HepG2 (cell line): Measurements from ENCODE around the gene PPP1R16B. TPM values are rescaled to one million over a fixed set of nuclear protein-coding genes. Genes with fewer than 3 reads are reported as not detected.

Experiments
- ATAC-seq: fragments of 200-7000 bp; cut with Tn5 transposase; 3 replicates; pipeline ENCODE4 v1.9.1; 2020; ENCODE audit warnings: mild to moderate bottlenecking, moderate library complexity
- BruUV-seq: library from RNA; stranded (reverse); fragments of 400-500 nt; replicated peaks from 2 replicates; lab custom pipeline; 2021; lab: Mats Ljungman, UMichigan
- CTCF ChIA-PET: fragments of 300-600 bp; formaldehyde crosslinking; extraction: SDS; loops from one replicate; lab custom pipeline; 2021; ENCODE audit warnings: low total read pairs, inconsistent platforms, low intra/inter-chr PET ratio; lab: Yijun Ruan, JAX
- POLR2A ChIA-PET: fragments of 350-600 bp; sonication (Branson Sonifier 250); formaldehyde crosslinking; loops from one replicate; lab custom pipeline; 2020; ENCODE audit warnings: antibody characterized with exemption, inconsistent platforms; lab: Yijun Ruan, JAX
- DNase-seq: peaks from one replicate; pipeline ENCODE4 v3.0.0-alpha.2; 2015; ENCODE audit warnings: low spot score
- FAIRE-seq: peaks from 3 replicates; lab custom pipeline; 2011; peaks lifted over from hg19 to GRCh38; lab: Jason Lieb, UNC
- H2AFZ ChIP-seq: one replicate; pipeline ENCODE4 v1.6.1; 2011; ENCODE audit warnings: low read length, inconsistent platforms
- H3K27ac ChIP-seq: fragments of 300-600 bp; 3 replicates; pipeline ENCODE4 v1.8.0; 2011; ENCODE audit warnings: mixed run types, mild to moderate bottlenecking, mixed read lengths, low read length, inconsistent platforms; ENCODE audit not compliant: insufficient read depth; ENCODE audit errors: extremely low read length
- H3K27me3 ChIP-seq, 2 experiments: fragments of 200-600 bp in 1 of 2; 2 replicates in 1 of 2; 3 replicates in 1 of 2; pipeline versions ENCODE4 v1.6.0 to v1.8.0; 2011; ENCODE audit warnings: low read length in 2 of 2, mild to moderate bottlenecking in 2 of 2, moderate library complexity in 2 of 2, inconsistent platforms in 1 of 2; ENCODE audit not compliant: insufficient read depth in 2 of 2, control insufficient read depth in 1 of 2
- H3K36me3 ChIP-seq, 2 experiments: fragments of 200-600 bp in 1 of 2; replicated peaks in 1 of 2; 2 replicates in 1 of 2; 3 replicates in 1 of 2; pipeline versions ENCODE4 v1.5.1 to v1.8.0; 2011; ENCODE audit warnings: low read length in 2 of 2, inconsistent platforms in 1 of 2; ENCODE audit not compliant: insufficient read depth in 2 of 2, control insufficient read depth in 1 of 2
- H3K4me1 ChIP-seq: 2 replicates; pipeline ENCODE4 v1.5.1; 2012; ENCODE audit warnings: low read length, inconsistent platforms; ENCODE audit not compliant: insufficient read depth
- H3K4me2 ChIP-seq: 2 replicates; pipeline ENCODE4 v1.6.0; 2011; ENCODE audit warnings: low read depth, low read length, inconsistent platforms
- H3K4me3 ChIP-seq, 3 experiments: fragments of 200-600 bp in 1 of 3; sonication (generic), shearing (Covaris generic) in 1 of 3; replicated peaks in 1 of 3; 2 replicates each; pipeline ENCODE4 v1.5.1; 2011 to 2016; ENCODE audit warnings: low read length in 3 of 3, inconsistent platforms in 2 of 3, low read depth in 2 of 3, mild to moderate bottlenecking in 2 of 3, control low read depth in 1 of 3, mixed read lengths in 1 of 3; ENCODE audit not compliant: insufficient read depth in 1 of 3
- H3K79me2 ChIP-seq: one replicate; pipeline ENCODE4 v1.6.1; 2011; ENCODE audit warnings: low read length, inconsistent platforms; ENCODE audit not compliant: insufficient read depth
- H3K9ac ChIP-seq: 2 replicates; pipeline ENCODE4 v1.6.0; 2011; ENCODE audit warnings: mild to moderate bottlenecking, low read depth, low read length, inconsistent platforms; ENCODE audit not compliant: insufficient read depth
- H3K9me3 ChIP-seq: 2 replicates; pipeline ENCODE4 v1.5.1; 2012; ENCODE audit warnings: mild to moderate bottlenecking, low read length
- H4K20me1 ChIP-seq: 2 replicates; pipeline ENCODE4 v1.6.0; 2011; ENCODE audit warnings: inconsistent platforms, mild to moderate bottlenecking, low read length, moderate library complexity; ENCODE audit not compliant: insufficient read depth
- ASH2L ChIP-seq: fragments of 300-600, 200-600 bp; sonication (generic); IDR thresholded peaks from 2 replicates; pipeline ENCODE4 v1.7.0; 2017; ENCODE audit warnings: low read depth, mild to moderate bottlenecking, moderate library complexity, mixed read lengths, low read length; ENCODE audit not compliant: insufficient read length
- KDM2A ChIP-seq: sonication (generic); formaldehyde crosslinking; IDR thresholded peaks from 2 replicates; pipeline ENCODE4 v1.4.0; 2020; ENCODE audit warnings: low read depth, missing genetic modification reagents, borderline replicate concordance
- PHF21A ChIP-seq: sonication (generic); formaldehyde crosslinking; IDR thresholded peaks from 2 replicates; pipeline ENCODE4 v1.5.0; 2020; ENCODE audit warnings: mild to moderate bottlenecking, missing genetic modification reagents
- POGZ ChIP-seq: sonication (generic); formaldehyde crosslinking; IDR thresholded peaks from 2 replicates; pipeline ENCODE4 v1.4.0; 2020; ENCODE audit warnings: mild to moderate bottlenecking, missing genetic modification reagents
- SIX4 ChIP-seq: sonication (generic); formaldehyde crosslinking; IDR thresholded peaks from 2 replicates; pipeline ENCODE4 v1.4.0; 2020; ENCODE audit warnings: missing genetic modification reagents
- SMC3 ChIP-seq: IDR thresholded peaks from 2 replicates; pipeline ENCODE4 v1.6.1; 2011; ENCODE audit warnings: low read length, improper control_type of control experiment
- STAG1 ChIP-seq: sonication (generic); formaldehyde crosslinking; IDR thresholded peaks from 2 replicates; pipeline ENCODE4 v1.4.0; 2020; ENCODE audit warnings: missing genetic modification reagents
- ZBTB8A ChIP-seq: sonication (generic); formaldehyde crosslinking; IDR thresholded peaks from 2 replicates; pipeline ENCODE4 v1.4.0; 2020; ENCODE audit warnings: mild to moderate bottlenecking, low read depth, missing genetic modification reagents, borderline replicate concordance
- ZKSCAN5 ChIP-seq: sonication (generic); formaldehyde crosslinking; IDR thresholded peaks from 2 replicates; pipeline ENCODE4 v1.5.1; 2020; ENCODE audit warnings: mild to moderate bottlenecking, missing genetic modification reagents
- ZNF24 ChIP-seq: fragments of 450-650 bp; IDR thresholded peaks from 2 replicates; pipeline ENCODE4 v1.6.1; 2017; ENCODE audit warnings: antibody characterized with exemption, mild to moderate bottlenecking
- ZNF383 ChIP-seq: sonication (generic); formaldehyde crosslinking; IDR thresholded peaks from 2 replicates; pipeline ENCODE4 v1.4.0; 2020; ENCODE audit warnings: missing genetic modification reagents, mild to moderate bottlenecking, borderline replicate concordance
- ZNF616 ChIP-seq: sonication (generic); formaldehyde crosslinking; IDR thresholded peaks from 2 replicates; pipeline ENCODE4 v1.5.0; 2020; ENCODE audit warnings: low read depth, mild to moderate bottlenecking, missing genetic modification reagents
- ZNF7 ChIP-seq: IDR thresholded peaks from 2 replicates; pipeline ENCODE4 v1.6.1; 2016; ENCODE audit warnings: missing biosample characterization, missing genetic modification reagents
- WGBS: methylation state at CpG from one replicate; pipeline ENCODE4 v1.1.6; 2017; ENCODE audit warnings: low lambda C conversion rate; 5-methylcytosine and 5-hydroxymethylcytosine counted together
- in situ Hi-C: cut with HindIII; loops from 2 replicates; pipeline ENCODE4 v1.10.0; 2017; ENCODE audit warnings: low pct_unique_long_range_greater_than_20kb; ENCODE audit not compliant: extremely low pct_ligation_motif_present
- intact Hi-C: fragments of 100-400 bp; cut with micrococcal nuclease; formaldehyde crosslinking; loops from one replicate; pipeline ENCODE4 v1.10.0; 2022; ENCODE audit not compliant: unreplicated experiment
- polyA plus RNA-seq, 8 experiments: library from polyadenylated mRNA; depleted of rRNA in 3 of 8; stranded (reverse) in 7 of 8; unstranded in 1 of 8; fragments of >200 nt; fragmentation: Illumina TruSeq in 4 of 8; extraction: Trizol in 4 of 8; gene quantifications; 2 replicates each; pipeline versions ENCODE4 v1.2.1 to v1.2.3, GENCODE V29; 2011 to 2016; ENCODE audit warnings: low read depth in 4 of 8, missing spikeins in 1 of 8, mixed read lengths in 1 of 8; ENCODE audit not compliant: insufficient read depth in 1 of 8
- total RNA-seq, 5 experiments: library from RNA; depleted of rRNA; stranded (reverse); fragments of >200 nt; fragmentation: Illumina TruSeq; extraction: Trizol; gene quantifications; 2 replicates each; pipeline ENCODE4 v1.2.3, GENCODE V29; 2016; ENCODE audit warnings: low read depth in 1 of 5
- TF ChIP-seq, protein P1 (sequence below): sonication (generic); formaldehyde crosslinking; IDR thresholded peaks from 2 replicates; pipeline ENCODE4 v1.5.0; 2020; ENCODE audit warnings: mild to moderate bottlenecking, missing genetic modification reagents, moderate library complexity

The PPP1R16B gene
- total and polyA plus RNA-seq, 2 of the 13 experiments (the other 11 are each of a cell fraction or from before 2014, with no cell fraction given): 0.02 to 0.11 TPM

DNA sequence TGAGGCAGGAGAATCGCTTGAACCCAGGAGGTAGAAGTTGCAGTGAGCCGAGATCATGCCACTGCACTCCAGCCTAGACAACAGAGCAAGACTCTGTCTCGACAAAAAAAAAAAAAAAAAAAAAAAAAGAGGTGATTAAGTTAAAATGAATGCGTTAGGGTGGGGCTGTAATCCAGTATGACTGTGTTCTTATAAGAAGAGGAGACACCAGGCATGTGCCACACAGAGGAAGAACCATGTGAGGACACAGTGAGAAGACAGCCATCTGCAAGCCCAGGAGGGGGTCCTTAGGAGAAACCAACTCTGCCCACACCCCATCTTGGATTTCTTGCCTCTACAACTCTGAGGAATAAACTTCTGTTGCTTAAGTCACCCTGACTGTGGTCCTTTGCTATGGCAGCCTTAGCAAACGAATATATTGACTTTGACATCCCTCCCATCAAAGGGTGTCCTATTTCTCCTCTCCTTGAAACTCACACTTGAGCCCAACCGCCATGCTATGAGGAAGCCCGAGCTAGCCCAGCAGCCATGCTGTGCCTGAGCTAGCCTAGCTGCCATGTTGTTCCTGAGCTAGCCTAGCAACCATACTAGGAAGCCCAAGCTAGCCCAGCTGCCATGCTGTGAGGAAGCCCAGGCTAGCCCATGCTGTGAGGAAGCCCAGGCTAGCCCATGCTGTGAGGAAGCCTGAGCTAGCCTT, 15.8 kb upstream of the PPP1R16B start:
- BruUV-seq: no TSS peak
- Histone ChIP-seq H3K4me2 (no peak overlapping the region), H3K36me3 (no peaks in the 10 kb centered on the region), H3K9me3 (no peaks in the 10 kb centered on the region), H3K4me3 (no peak overlapping the region), H3K27ac (no peak overlapping the region)
- in situ Hi-C loops: no loop called here
- no peak for FAIRE-seq
- POLR2A ChIA-PET: no interaction called here
- 38% methylated on average over 7 of the region's 7 CpGs for WGBS
- DNase-seq: no peak
- TF ChIP-seq ZNF383 (CRISPR knock-in tag) (no peak), ZBTB8A (CRISPR knock-in tag) (no peak), PHF21A (CRISPR knock-in tag) (no peak), ZNF616 (CRISPR knock-in tag) (no peak), ASH2L (no peak)
- TF ChIP-seq, all 625 proteins: peak for 0
- Histone ChIP-seq H3K27me3 (no peaks in the 10 kb centered on the region), H3K4me1 (no peaks in the 10 kb centered on the region), H3K79me2 (no peaks in the 10 kb centered on the region), H4K20me1 (no peaks in the 10 kb centered on the region), H2AFZ (no peak overlapping the region), H3K9ac (no peak overlapping the region)
- peak; percentile 13; the same call in 1 of the 3 replicates for ATAC-seq
- CTCF ChIA-PET: no interaction called here
- intact Hi-C loops: loop anchor here (10.0 kb wide), 1 partner anchor 105 kb away; no protein-coding TSS in a partner anchor

DNA sequence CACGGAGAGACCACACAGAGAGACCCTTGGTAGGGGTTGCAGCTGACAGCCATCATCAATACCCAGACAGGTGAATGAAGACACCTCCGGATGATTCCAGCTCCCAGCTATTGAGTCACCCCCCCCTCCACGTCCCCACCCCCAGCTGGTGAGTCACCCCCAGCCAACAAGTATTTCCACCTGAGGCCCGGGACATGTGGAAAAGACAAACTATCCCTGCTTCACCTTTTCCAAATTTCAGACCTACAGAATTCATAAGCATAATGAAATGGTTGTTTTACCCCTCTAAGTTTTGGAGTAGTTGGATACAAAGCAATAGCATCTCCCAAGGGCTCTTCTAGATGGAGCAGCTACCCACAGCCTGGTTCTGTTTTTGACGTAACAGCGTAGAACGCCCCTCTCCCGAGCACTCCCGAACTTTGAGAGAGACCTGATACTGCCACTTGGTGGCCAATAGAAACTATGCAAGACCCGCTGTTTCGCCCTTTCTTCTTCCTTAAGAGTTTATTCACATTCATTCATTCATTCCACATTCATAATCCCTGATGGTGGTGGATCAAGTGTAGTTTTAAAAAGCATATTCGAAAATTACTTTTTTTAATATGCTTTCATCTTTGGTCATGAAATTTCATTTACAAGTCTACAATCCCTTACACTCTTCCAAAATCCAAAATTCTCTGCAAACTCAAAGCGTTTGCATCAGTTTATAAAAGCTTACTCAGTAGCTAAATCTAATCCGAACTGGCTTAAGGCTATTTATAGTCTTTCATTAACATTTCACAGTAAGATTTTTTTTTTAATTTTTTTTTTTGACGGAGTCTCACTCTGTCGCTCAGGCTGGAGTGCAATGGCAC, 15.1 kb upstream of the PPP1R16B start:
- in situ Hi-C loops: no loop called here
- no peak overlapping the region for H2AFZ ChIP-seq
- H3K4me3 ChIP-seq: no peak overlapping the region
- H3K36me3 ChIP-seq: no peaks in the 10 kb centered on the region
- H3K79me2 ChIP-seq: no peaks in the 10 kb centered on the region
- H3K4me2 ChIP-seq: no peak overlapping the region
- DNase-seq (peak; percentile 47), ATAC-seq (peak; percentile 80), FAIRE-seq (peak; percentile 92)
- H3K9me3 ChIP-seq: no peaks in the 10 kb centered on the region
- no peaks in the 10 kb centered on the region for H4K20me1 ChIP-seq
- intact Hi-C loops: loop anchor here (10.0 kb wide), 1 partner anchor 104 kb away; no protein-coding TSS in a partner anchor
- no peak overlapping the region for H3K9ac ChIP-seq
- no peaks in the 10 kb centered on the region for H3K4me1 ChIP-seq
- CTCF ChIA-PET: interaction anchor here (0.8 kb wide), 1 partner anchor 144 kb away, joined by 4 read pairs; no protein-coding TSS in a partner anchor
- 30% methylated on average over 16 of the region's 16 CpGs for WGBS
- H3K27ac ChIP-seq: no peak overlapping the region
- POLR2A ChIA-PET: no interaction called here
- BruUV-seq: no TSS peak
- no peaks in the 10 kb centered on the region for H3K27me3 ChIP-seq
- TF ChIP-seq ZNF7 (CRISPR knock-in tag): no peak
- no peak for TF ChIP-seq SIX4
- no peak for TF ChIP-seq KDM2A (CRISPR knock-in tag)
- no peak for TF ChIP-seq POGZ (CRISPR knock-in tag)
- peak; percentile 54 for TF ChIP-seq STAG1 (CRISPR knock-in tag)
- TF ChIP-seq ZKSCAN5 (CRISPR knock-in tag): no peak
- TF ChIP-seq ZNF24: peak; percentile 74
- peak; percentile 37; the same call in 1 of the 2 replicates for TF ChIP-seq SMC3
- TF ChIP-seq, protein P1, sequence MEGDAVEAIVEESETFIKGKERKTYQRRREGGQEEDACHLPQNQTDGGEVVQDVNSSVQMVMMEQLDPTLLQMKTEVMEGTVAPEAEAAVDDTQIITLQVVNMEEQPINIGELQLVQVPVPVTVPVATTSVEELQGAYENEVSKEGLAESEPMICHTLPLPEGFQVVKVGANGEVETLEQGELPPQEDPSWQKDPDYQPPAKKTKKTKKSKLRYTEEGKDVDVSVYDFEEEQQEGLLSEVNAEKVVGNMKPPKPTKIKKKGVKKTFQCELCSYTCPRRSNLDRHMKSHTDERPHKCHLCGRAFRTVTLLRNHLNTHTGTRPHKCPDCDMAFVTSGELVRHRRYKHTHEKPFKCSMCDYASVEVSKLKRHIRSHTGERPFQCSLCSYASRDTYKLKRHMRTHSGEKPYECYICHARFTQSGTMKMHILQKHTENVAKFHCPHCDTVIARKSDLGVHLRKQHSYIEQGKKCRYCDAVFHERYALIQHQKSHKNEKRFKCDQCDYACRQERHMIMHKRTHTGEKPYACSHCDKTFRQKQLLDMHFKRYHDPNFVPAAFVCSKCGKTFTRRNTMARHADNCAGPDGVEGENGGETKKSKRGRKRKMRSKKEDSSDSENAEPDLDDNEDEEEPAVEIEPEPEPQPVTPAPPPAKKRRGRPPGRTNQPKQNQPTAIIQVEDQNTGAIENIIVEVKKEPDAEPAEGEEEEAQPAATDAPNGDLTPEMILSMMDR: peak; percentile 55
